Measurements from ENCODE around the gene IMPG2.

The IMPG2 gene

DNA sequence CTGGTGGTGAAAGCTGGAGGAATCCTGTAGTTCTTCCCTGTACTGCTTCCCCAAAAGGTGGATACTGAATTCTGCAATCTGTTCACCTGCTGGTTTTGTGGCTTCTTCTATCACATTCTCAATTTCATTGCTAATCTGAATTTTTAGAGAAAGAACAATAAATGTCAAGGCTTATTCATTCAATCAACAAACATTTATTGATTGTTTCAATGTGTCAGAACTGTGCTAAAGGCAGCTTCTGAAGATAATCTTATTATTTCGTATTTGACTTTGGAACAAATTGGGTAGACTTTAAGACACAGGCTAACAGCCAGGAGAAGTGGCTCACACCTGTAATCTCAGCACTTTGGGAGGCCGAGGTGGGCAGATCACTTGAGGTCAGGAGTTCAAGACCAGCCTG, 46.8 kb downstream of the IMPG2 start:
- no peak for DNase-seq (ENCODE audit: low read depth)

DNA sequence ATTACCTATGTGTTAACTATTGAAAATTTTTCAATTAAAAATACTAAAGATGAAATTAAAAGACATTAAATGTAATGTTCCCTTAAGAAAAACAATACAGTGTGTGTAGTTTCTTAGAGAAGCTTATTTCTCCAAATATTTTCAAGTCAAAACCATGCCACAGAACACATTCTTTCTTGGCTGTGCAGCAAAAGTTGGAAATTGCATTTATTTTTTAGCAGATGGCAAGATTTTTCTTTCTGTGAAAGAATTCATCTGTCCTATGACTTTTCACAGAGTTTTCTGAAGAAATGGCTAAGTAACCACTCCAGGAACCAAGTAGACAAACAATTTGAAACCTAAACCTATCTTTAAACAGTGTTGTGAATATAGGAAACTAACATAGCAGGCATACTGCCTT, 47.2 kb downstream of the IMPG2 start:
- no peak for DNase-seq (ENCODE audit: low read depth)

DNA sequence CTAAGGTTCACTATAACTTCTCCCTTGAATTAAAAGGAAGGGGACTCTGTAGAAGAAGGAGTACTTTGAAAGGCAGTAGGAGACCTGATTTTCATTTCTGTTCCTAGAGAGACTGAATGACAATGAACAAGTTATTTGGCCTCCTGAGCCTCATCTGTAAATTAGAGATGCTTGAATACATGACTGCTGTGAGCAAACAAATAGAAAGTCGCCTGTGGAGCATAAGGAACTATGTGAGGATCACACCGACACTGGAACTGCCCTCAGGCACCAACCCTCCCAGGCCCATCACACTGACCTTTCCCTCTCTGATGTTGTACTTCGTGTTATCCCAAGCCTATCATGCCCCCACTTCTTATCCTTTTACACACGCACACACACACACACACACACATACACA, 48.6 kb downstream of the IMPG2 start:
- no peak for DNase-seq (ENCODE audit: low read depth)

DNA sequence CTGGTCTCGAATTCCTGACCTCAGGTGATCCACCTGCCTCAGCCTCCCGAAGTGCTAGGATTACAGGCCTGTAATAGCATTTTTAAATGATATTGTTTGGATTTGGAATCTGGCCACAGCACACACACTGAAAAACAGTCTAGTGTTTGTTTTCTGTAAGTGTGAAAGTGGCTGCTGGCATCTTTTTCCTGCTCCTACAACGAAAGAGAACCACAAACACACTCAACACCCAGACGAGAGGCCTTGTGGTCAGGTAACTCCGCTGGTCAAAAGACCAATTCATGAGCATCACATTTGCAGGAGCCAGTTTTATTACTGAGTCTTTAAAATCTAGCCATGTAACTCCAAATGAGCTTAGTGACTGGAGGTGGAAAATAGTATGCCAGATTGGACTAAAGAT, 50.2 kb downstream of the IMPG2 start:
- no peak for DNase-seq (ENCODE audit: low read depth)

DNA sequence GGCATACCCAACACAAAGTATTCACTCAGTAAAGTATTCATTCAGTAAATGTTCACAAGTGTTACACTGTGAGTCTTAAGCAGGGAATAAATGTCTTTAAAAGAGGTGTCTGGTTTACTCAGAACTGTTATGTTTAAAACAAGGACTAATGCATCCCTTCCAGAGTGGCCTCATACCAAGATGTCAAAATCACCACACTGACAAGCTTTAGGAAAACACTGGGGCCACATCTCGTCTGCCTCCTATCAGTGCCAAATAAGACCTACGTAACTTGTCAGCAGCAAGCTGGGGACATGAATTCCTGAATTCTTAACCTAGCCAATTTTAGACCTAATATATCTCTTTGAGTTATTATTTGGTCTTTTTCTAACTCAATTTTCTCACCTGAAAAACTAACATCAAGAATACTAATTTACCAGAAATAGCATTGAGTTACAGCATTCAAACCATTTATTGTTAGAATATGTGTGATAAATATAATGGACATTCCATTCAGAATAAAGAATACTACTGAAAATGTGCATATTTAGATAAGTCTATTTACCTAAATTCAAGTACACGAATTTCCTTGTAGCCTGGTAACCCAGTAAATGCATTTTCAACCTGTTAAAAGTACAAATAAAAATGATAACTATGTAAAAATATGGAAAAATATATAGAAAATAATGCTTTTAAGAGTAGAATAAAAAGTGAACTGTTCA, 51.3 kb downstream of the IMPG2 start:
- no peak for DNase-seq (ENCODE audit: low read depth)

DNA sequence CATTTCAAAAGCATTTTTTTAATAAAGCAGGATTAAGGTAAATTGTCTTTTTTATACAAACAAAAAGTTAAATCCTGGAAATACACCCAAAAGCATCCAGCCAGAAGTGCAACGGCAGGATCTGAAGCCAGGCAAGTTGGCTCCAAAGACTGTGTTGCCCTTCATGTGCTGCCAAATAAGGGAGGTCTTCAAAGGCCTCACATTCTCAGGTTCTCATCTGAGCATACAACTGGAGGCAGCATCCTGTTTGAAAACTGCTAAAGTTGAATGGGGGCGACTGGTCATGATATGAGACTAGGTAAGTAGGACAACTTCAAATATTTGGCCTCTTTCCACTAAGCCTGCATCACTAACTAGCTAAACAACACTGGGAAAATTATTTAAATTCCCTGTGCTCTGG, 52.2 kb downstream of the IMPG2 start:
- no peak for DNase-seq (ENCODE audit: low read depth)

DNA sequence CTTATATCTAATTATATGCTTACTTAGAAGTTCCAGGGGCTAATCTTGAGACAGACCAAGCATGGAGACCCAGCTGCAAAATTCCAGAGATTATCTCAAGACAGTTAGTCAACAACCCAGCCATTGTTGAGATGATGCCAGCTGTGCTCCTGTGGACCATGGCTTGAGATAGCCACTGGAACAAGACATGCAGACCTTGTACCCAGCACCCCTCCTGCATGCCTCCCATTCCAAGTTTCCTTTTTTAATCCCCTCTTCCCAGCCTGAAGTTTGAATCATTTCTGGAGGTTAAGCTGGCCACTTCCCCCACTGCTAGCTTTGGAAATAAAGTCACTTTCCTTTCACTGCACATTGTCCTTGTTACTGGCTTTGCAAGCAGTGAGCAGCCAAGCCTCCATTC, 53.8 kb downstream of the IMPG2 start:
- no peak for DNase-seq (ENCODE audit: low read depth)

DNA sequence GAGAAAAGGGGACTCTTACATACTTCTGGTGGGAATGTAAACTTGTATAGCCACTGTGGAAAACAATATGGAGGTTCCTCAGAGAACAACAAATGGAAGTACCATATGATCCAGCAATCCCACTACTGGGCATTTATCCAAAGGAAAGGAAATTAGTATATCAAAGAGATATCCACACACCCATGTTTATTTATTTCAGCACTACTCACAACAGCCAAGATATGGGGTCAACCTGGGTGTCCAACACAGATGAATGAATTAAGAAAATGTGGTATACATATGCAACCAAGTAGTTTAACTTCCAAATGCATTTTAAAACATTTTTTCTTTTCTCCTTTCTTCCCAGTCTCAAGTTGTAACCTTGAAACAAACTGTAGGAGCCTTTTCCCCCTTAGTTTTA, 54.3 kb downstream of the IMPG2 start:
- DNase-seq (ENCODE audit: low read depth): no peak

DNA sequence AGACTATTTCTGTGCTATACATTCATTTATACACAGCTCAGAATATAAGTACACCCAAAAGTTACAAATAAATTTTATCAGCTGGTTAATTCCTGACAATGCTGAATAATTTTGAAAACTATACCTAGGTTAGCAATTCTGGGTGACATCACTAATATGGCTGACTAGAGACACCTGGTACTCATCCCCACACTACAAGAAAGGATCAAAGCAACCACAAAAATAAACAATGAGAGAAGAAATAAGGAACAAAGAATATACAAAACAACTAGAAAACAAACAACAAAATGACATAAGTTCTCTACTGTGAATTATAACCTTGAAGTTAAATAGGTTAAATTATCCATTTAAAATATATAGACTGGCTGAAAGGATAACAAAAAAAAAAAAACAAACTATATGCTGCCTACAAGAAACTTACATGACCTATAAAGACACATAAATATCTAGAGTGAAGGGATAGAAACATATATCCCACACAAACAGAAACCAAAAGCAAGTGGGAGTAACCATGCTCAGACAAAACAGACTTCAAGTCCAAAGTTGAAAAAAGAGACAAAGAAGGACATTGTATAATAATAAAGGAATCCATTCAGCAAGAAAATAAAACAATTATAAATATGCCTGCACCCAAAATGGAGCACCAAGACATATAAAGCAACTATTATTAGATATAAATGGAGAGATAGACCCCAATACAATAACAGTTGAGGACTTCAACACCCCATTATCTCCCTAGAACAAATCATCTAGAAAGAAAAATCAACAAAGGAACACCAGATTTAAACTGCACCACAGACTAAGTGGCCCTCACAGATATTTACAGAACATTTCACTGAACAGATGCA, 57.8 kb downstream of the IMPG2 start:
- no peak for DNase-seq (ENCODE audit: low read depth)

DNA sequence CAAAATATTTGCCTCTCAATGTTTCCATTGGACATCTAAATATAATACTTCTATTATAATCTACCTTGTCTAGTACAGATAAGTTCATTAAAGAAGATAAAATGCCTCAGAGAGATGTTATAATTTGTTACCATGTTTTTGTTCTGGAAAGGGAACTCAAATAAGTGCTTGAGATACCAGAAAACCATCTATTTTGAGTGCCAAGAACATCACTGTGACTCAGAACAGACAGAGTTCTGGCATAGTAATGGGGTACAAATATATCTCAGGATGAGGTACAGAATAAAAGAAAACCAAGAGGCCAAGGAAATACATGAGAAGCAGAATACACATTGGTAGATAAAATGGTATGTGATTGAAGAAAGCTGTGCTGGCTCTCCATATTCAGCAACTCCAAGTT, 58.9 kb downstream of the IMPG2 start:
- DNase-seq (ENCODE audit: low read depth): no peak

DNA sequence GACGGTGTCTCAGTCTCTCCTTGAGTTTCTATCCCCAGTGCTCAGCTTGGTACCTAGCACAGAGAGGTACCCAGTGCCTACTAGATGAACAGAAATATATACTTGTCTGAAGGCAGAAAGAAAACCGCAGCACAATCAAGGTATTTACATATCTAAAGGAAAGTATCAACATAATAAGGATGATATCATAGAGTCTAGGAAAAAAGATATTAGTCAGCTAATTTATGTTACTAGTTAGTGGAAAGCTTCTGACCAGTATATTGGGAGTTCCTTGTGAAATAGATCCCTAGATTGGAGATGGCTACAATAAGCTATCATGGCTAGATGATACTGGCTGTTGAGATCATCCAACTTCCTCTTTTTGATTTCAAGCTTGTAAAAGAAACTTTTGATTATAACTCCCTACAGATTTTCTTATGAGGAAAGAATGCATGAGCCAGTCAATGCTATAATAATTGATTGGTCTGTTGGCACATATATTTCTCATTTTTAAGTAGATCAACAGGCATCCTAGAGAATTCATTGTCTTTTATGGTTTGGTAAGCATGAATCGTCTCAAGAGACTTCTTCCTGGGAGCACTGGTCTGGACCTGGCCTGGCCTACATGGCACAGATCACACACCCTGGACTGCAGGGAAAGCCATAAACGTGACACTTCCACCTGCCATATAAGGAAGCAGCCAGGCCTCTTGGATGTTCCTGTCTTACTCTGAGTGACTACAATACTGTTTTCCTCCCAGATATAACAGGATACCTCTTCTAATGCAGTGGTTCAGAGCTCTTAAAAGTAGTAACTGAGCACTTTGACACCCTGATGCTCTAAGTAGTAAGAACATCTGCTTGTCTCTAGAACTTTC, 60.7 kb downstream of the IMPG2 start:
- DNase-seq (ENCODE audit: low read depth): no peak

DNA sequence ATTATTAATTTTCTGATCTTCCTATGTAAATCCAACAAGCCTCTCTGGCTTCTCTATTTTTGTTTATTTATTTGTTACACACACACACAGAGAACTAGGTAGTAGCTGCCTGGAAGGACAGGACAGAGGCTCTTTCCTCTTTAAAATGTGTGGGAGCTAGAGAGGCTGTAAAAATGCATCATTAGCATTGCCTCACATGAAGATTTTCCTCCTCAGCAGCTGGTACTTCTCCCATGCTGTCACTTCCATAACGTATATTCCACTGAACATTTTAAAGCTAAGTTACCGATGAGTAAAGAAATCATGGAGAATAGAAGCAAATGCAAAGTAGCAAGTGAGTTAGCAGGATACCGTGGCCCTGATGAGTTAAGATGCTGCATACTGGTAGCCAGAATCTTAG, 63.9 kb downstream of the IMPG2 start:
- no peak for DNase-seq (ENCODE audit: low read depth)

DNA sequence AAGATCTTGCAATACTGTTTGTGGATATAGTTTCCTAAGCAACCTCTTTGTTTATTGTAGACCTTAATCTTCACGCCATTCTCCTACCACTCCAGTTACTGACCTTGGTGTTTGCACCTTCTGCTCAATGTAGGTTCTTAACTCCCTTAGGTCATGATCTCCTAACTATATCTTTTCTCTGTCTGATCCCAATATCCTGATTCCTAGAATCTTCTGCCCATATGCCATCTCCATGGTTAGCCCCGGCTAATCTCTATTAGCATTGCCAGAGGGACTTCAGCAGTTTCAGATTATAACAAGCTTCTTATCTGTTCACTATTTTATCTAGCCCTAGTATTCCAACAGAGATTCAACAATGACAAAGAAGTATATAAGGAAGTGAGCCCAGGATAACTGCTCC, 64.9 kb downstream of the IMPG2 start:
- no peak for DNase-seq (ENCODE audit: low read depth)

DNA sequence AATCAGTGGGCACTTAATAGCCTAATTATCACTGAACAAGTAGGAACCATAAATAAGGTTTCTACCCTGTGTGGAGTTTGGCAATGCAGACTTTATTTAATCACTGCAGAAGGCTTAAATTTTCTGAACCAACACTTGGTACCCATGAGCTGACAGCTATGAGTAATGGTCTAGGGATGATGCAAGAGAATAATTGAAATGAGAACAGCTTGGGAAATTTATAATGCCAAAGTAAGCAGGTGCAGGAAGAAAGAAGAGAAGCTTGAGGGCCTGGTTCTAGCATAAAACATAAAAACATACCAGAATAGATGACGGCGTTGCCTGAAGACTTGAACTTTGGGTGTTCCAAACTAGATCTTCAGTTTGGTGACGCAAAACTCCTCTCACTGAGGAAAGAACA, 67.0 kb downstream of the IMPG2 start:
- DNase-seq (ENCODE audit: low read depth): no peak

DNA sequence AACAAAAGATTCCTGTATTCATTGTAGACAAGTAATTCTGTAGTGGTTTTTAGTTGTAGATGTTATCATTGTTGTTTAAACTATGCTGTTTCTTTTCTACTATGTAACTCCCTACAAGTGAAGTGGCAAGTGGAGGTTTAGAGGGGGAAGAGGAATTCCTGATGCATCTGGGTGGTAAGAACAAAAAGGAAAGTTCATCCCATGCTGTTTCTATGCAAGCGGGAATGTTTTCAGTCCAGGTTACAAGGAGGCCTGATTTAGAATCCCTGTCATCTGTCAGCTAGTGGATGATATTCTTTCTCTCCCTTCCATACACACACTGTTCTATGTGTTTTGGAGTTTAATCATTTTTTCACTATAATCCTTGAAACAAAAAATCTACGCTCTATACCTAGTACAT, 67.4 kb downstream of the IMPG2 start:
- DNase-seq (ENCODE audit: low read depth): no peak

DNA sequence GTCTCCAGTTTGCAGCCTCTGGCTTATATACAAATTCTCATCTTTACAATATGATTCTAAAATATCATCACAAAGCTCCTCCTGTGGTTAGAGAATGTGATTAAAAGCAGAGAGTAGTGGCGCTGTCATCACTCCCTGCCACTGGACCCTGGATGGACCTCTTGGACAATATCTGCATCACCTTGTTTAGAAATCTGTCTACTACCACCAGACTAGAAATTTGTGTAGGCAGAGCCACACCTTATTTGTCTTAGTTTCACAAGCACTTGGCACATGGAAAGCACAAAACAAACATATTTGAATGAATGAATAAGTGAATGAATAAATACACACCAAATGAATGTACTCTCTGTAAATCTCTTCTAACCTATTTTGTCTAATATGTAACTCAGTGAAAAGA, 68.1 kb downstream of the IMPG2 start:
- no peak for DNase-seq (ENCODE audit: low read depth)

DNA sequence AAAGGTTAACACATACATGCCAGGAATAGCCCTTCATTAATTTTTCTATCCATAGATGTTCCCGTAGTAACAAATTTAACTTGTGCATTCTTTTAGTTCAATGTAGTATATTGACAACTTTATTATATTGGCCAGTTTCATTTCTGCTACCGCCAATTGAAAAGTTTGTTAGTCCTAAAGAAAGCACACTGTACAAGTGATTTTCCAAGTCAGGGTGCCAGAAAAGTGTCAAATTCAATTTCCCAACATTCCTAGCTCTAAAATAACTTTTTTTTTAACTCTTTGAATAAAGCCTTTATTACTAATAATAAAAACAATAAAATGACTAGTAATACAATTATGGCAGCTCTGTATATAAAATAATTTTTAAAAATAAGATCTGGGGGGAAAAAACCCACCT, 68.9 kb downstream of the IMPG2 start:
- DNase-seq (ENCODE audit: low read depth): no peak

DNA sequence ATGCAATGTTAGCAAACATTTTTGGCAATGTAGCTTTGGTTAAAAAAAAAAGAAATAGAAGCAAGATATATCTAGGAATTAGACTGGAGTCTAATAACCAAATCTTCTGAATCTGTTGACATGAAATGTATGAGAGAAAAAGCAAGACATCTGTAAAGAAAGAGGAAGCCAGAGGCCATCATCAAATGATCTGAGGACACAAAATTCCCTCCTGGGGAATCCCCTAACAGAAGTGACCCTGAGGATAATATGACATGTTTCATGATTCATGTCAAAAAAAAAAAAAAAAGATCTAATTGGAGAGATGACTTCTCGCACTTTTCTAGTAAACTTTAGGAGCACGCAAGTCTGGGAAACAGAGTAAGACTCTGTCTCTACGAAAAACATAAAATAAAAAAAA, 70.9 kb downstream of the IMPG2 start:
- DNase-seq (ENCODE audit: low read depth): no peak

DNA sequence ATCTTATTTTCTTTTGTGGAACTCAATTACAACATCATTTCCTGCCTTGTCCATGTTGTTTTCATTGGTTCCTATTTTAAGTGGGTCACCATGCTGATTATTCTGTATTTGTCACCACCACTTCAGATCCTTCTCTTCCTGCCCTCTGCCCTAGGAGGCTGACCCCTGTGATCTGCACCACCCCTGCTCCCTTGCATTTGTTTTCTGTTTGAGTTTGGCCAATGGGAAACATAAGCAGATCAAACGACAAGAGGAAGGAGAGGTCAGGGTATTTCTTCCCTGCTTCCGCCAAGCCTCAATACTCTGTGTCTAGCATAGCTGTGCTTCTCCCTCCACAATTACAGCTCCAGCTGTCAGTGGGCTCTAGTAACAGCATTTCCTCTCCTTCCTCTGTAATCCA, 71.6 kb downstream of the IMPG2 start:
- no peak for DNase-seq (ENCODE audit: low read depth)

DNA sequence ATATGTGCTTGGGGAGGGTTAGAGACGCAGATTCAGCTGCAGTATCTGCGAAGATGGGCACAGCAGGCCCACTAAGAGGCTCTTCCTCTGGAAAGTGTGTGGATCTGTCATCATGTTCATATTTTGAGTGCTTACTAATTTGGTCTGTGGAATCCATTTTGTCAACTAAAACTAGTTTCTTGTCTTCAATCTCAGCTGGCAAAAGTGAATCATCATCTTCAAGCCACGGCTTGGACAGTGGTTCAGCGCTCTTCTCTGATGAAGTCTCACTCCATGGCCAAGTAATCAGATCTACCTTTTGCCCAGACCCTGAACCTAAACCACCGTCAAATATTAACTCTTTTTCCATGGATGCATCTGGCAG, 76.2 kb downstream of the IMPG2 start:
- DNase-seq (ENCODE audit: low read depth): no peak

DNA sequence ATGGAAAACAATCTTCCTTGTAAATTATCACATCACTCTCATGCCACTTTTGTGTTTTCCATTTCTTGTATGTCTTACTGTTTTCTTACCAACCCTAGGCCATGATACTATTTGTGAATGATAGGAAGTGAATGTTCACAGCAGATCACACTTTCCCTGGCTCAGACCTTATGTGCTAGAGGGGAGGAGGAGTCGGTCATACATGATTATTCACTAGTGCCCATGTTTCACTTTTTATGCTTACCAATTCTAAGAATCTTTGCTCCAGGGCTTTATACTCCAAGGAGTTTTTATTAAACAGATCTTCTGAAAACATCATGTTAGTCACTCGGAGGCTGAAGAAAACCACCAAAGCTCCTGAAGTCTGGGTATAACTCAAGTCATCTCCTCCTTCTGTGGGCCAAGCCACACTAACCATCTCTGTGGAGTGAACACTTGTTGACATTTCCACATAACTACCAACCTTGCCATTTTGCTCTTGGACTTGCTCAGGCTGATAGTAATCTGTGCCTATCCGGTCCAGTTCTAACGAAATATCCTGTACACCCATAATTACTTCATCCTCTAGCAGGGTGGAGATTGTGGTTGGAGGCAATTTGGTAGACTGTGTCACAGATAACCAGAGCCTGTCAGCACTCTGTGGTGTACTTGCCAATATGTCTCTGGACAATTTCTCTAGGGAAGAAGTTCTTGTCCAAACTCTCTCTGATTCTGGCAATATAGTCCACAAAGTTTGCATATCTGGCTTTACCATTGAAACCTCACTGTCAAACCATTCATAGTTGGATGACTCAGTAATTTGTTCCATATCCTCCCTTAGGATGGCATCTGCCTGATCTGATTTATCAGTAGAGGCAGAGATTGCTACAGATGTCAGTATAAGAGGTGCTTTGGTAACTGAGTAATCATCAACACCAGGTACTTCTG, 76.8 kb downstream of the IMPG2 start:
- no peak for DNase-seq (ENCODE audit: low read depth)
